Measurements from ENCODE around the gene COPB2.
"Not testable (repeated sequence)": the region's sequence is repeated elsewhere in the genome, so short reads cannot be mapped to it uniquely, and the experiment has no call there.

Gene COPB2

DNA sequence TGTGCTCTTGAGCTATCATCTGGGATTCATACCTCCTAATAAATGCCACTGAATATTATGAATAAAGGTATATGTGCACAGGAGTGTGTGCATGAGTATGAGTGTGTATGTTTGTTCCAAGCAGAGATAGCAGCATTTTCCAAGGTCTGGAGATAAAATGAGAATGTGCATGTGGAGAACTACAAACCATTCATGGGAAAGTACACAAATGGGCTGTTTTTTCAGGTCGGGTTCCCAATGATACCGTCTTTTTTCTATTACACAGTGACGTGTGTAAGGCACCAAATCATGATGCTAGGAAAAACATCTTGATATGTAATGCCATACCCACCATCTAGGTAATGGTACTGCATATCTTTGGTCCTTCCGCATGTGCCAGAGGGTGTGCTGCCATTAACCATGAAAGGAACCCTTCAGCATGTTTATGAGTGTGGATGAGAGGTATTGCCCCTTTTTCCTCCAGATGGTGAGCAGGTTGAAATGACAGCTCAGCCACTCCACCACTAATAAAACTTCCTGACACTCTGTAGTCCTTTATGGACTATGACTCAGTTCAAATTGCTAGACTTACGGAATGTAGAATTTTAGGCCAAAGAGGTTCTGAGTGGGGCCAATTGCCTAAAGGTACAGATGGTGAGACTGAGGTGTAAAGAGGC lies 36.4 kb upstream of the COPB2 start:
- no peak for TF ChIP-seq CTCF (IDR thresholded peaks at IDR 0.05; ENCODE audit: low read depth, low read length)
- DNase-seq (ENCODE audit: low read depth in 2 of 2): no peak
- H3K4me3 ChIP-seq (replicated peaks in 1 of 2; ENCODE audit: low read depth in 2 of 2, low read length in 2 of 2): no peak overlapping the region

- DNase-seq (ENCODE audit: low read depth in 2 of 2): no peak
- no peak overlapping the region for H3K4me3 ChIP-seq (replicated peaks in 1 of 2; ENCODE audit: low read depth in 2 of 2, low read length in 2 of 2)
- no peak for TF ChIP-seq CTCF (IDR thresholded peaks at IDR 0.05; ENCODE audit: low read depth, low read length)
These were observed 33.8 kb upstream of the COPB2 start for GRCh38 chr3:139423232-139423631.

DNA sequence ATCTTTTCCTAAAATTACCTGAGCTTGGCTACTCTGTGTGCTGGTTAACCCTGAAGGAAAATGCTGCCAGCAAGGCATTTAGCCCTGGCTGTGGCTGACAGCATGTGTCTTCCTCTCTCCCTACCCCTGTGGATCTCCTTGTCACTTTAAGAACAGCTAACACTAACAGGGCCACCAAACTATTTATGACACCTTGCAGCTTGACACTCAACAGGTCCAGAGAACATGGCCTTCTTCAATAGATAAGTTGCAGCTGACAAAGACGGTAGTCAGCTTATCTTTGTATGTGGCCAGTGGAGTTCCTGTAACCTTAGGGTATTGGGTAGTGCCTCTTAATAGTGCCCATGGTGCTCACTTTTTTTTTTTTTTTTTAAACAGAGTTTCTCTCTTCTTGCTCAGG lies 32.0 kb upstream of the COPB2 start:
- H3K4me3 ChIP-seq (replicated peaks in 1 of 2; ENCODE audit: low read depth in 2 of 2, low read length in 2 of 2): no peak overlapping the region
- no peak for DNase-seq (ENCODE audit: low read depth in 2 of 2)
- no peak for TF ChIP-seq CTCF (IDR thresholded peaks at IDR 0.05; ENCODE audit: low read depth, low read length)

DNA sequence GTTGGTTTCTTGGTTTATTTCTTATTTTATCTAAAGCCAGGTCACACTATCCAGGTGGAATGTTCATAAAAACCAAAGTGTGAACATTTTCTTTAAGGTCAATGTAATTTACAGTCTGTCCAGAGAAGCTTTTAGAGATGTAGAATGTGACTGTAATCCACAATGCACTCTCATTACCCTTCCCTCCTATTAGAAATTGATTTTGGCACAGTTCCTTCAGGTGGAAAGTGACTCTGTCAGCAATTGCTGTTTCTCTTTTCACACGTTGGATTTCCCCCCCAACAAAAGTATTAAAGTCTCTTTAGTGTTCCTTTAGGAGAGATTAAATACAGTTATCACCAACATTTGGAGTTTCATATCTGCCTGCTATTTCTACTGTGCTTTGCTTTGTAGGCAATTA lies 31.6 kb upstream of the COPB2 start:
- no peak for TF ChIP-seq CTCF (IDR thresholded peaks at IDR 0.05; ENCODE audit: low read depth, low read length)
- no peak overlapping the region for H3K4me3 ChIP-seq (replicated peaks in 1 of 2; ENCODE audit: low read depth in 2 of 2, low read length in 2 of 2)
- DNase-seq (ENCODE audit: low read depth in 2 of 2): no peak

GRCh38 chr3:139418144-139418543 lies 28.7 kb upstream of the COPB2 start:
- no peak for TF ChIP-seq CTCF (IDR thresholded peaks at IDR 0.05; ENCODE audit: low read depth, low read length)
- H3K4me3 ChIP-seq (replicated peaks in 1 of 2; ENCODE audit: low read depth in 2 of 2, low read length in 2 of 2): no peak overlapping the region
- no peak for DNase-seq (ENCODE audit: low read depth in 2 of 2)

DNA sequence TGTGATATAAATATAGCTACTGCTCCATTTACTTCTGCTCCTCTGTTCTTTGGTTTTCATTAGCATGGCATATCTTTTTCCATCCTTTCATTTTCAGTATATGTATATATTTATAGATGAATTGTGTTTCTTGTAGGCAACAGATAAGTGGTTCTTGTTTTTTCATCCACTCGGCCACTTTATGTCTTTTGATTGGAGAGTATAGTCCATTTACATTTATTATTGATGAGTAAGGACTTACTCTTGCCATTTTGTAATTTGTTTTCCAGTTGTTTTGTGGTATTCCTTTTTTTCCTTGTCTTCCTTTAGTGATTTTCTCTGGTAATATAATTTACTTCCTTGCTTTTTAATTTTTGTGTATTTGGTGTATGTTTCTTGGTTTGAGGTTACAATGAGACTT lies 26.8 kb upstream of the COPB2 start:
- no peak overlapping the region for H3K4me3 ChIP-seq (replicated peaks in 1 of 2; ENCODE audit: low read depth in 2 of 2, low read length in 2 of 2)
- no peak for DNase-seq (ENCODE audit: low read depth in 2 of 2)
- TF ChIP-seq CTCF (IDR thresholded peaks at IDR 0.05; ENCODE audit: low read depth, low read length): no peak

DNA sequence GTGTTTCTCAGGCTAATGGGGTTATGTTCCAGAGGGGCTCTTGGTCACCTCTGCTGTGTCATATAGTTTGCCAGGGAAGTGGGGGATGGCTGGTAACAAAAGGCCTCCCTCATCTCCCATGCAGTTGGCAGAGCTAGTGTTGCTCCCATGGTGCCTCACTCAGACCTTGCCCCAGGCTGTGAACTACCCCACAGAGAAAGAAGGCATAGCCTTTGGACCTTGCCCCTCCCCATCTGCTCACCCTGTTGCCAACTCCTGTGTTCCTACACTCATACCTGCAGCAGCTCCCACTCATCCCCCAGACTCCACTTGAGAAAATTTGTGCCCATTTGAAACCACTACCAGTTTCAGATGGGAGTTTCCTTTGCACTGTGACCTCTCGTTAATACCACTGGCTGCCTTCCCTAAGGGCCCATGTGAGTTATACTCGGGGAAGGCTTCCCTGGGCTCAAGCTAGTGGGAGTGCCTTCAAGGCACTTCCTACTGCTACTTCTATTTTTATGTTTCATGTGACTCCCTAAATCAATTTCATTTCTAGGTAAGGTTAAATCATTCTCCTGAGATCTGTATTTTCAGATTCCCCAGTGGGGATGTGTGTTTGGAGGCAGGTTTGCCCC lies 25.3 kb upstream of the COPB2 start:
- no peak for DNase-seq (ENCODE audit: low read depth in 2 of 2)
- TF ChIP-seq CTCF (IDR thresholded peaks at IDR 0.05; ENCODE audit: low read depth, low read length): no peak
- H3K4me3 ChIP-seq (replicated peaks in 1 of 2; ENCODE audit: low read depth in 2 of 2, low read length in 2 of 2): no peak overlapping the region

- DNase-seq (ENCODE audit: low read depth in 2 of 2); H3K4me3 ChIP-seq (replicated peaks in 1 of 2; ENCODE audit: low read depth in 2 of 2, low read length in 2 of 2): not testable (repeated sequence)
These were observed 23.4 kb upstream of the COPB2 start for GRCh38 chr3:139412891-139413290.

- DNase-seq (ENCODE audit: low read depth in 2 of 2); H3K4me3 ChIP-seq (replicated peaks in 1 of 2; ENCODE audit: low read depth in 2 of 2, low read length in 2 of 2): not testable (repeated sequence)
These were observed 11.7 kb upstream of the COPB2 start for GRCh38 chr3:139401155-139401554.

Data from cardiac fibroblast (primary cell).